ENCODE results near the gene PCDHGA9. TPM values are rescaled to one million over a fixed set of nuclear protein-coding genes. Genes with fewer than 3 reads are reported as not detected.

PCDHGA9 gene
- total and polyA plus RNA-seq, 9 of the 15 experiments (the other 6 are each of a cell fraction or from before 2014, with no cell fraction given) = 0.03 to 0.18 (median 0.11) TPM; not detected in 2

- no peak for TF ChIP-seq ZBTB40 (IDR thresholded peaks at IDR 0.05)
- no peak for TF ChIP-seq ZBTB40 (CRISPR knock-in tag; IDR thresholded peaks at IDR 0.05)
- no peak for TF ChIP-seq HDAC8 (tag; IDR thresholded peaks at IDR 0.05)
- peak in 1 of 3 experiments; percentile 56 for TF ChIP-seq YY1 (IDR thresholded peaks at IDR 0.05; ENCODE audit: borderline replicate concordance in 1 of 3, control insufficient read depth in 1 of 3, extremely low read depth in 1 of 3, insufficient read depth in 3 of 3, insufficient read length in 1 of 3, insufficient replicate concordance in 2 of 3, low read depth in 1 of 3, low read length in 2 of 3)
- TF ChIP-seq HMGXB4 (CRISPR knock-in tag; IDR thresholded peaks at IDR 0.05) = no peak
- no peak for TF ChIP-seq TAF7 (tag; IDR thresholded peaks at IDR 0.05)
- TF ChIP-seq ZFP36 (IDR thresholded peaks at IDR 0.05; ENCODE audit: low read depth, low read length, partially characterized antibody) = no peak
- TF ChIP-seq MIER1 (IDR thresholded peaks at IDR 0.05; ENCODE audit: low read depth) = no peak
- no peak for TF ChIP-seq NUFIP1 (IDR thresholded peaks at IDR 0.05; ENCODE audit: partially characterized antibody)
- TF ChIP-seq FOXM1 (IDR thresholded peaks at IDR 0.05; ENCODE audit: low read depth) = no peak
- TF ChIP-seq FOXM1 (CRISPR knock-in tag; IDR thresholded peaks at IDR 0.05; ENCODE audit: low read depth) = no peak
- no peak for TF ChIP-seq SP2 (IDR thresholded peaks at IDR 0.05; ENCODE audit: extremely low read depth, low read depth, low read length, poor library complexity, severe bottlenecking)
- TF ChIP-seq HNRNPUL1 (IDR thresholded peaks at IDR 0.05; ENCODE audit: low read length) = no peak
- TF ChIP-seq POLR2AphosphoS5 (IDR thresholded peaks at IDR 0.05; ENCODE audit: control insufficient read depth, insufficient read depth, low read depth, low read length) = no peak
Measured at GRCh38 chr5:141392429-141393198, 10.0 kb upstream of the PCDHGA9 start, which contains the start of gene PCDHGA8 (continued).
